Limb (tissue), 2 donors: ENCODE measurements around the gene TBC1D3B.
"Not testable (repeated sequence)": the region's sequence is repeated elsewhere in the genome, so short reads cannot be mapped to it uniquely, and the experiment has no call there.

Experiments used
- DNase-seq, 2 donors: peaks; one replicate each; pipeline ENCODE4 v3.0.0-alpha.2; 2016; ENCODE audit errors: extremely low spot score in 2 of 2

Gene TBC1D3B

GRCh38 chr17:36201102-36201501 is 24.7 kb upstream of the TBC1D3B start:
- DNase-seq: not testable (repeated sequence)

- DNase-seq: no peak
Observed at GRCh38 chr17:36198831-36199465, 22.5 kb upstream of the TBC1D3B start.

GRCh38 chr17:36197387-36197703 is 20.9 kb upstream of the TBC1D3B start:
- no peak for DNase-seq

GRCh38 chr17:36196131-36196486 is 19.7 kb upstream of the TBC1D3B start:
- DNase-seq: no peak

GRCh38 chr17:36195434-36196130 is 19.1 kb upstream of the TBC1D3B start:
- DNase-seq: no peak

- not testable (repeated sequence) for DNase-seq
Observed at GRCh38 chr17:36194832-36195433, 18.5 kb upstream of the TBC1D3B start.

GRCh38 chr17:36194147-36194831 is 17.9 kb upstream of the TBC1D3B start:
- not testable (repeated sequence) for DNase-seq

GRCh38 chr17:36193216-36193775 is 16.9 kb upstream of the TBC1D3B start:
- no peak for DNase-seq

GRCh38 chr17:36190549-36191330 is 14.3 kb upstream of the TBC1D3B start:
- not testable (repeated sequence) for DNase-seq

GRCh38 chr17:36189993-36190392 is 13.6 kb upstream of the TBC1D3B start:
- DNase-seq: not testable (repeated sequence)

- DNase-seq: peak in 1 of 2 donors; percentile 8
Observed at GRCh38 chr17:36188891-36189306, 12.5 kb upstream of the TBC1D3B start.

GRCh38 chr17:36187943-36188665 is 11.7 kb upstream of the TBC1D3B start:
- DNase-seq: not testable (repeated sequence)

- DNase-seq: not testable (repeated sequence)
Observed at GRCh38 chr17:36186810-36187763, 10.7 kb upstream of the TBC1D3B start.

GRCh38 chr17:36185416-36185815 is 9.0 kb upstream of the TBC1D3B start:
- no peak for DNase-seq

- peak in 1 of 2 donors; percentile 25 for DNase-seq
Observed at GRCh38 chr17:36184023-36184765, 7.8 kb upstream of the TBC1D3B start.

GRCh38 chr17:36183001-36183971 is 6.8 kb upstream of the TBC1D3B start:
- DNase-seq: peak in 1 of 2 donors; percentile 79
